ENCODE results near the gene DLGAP1. TPM values are rescaled to one million over a fixed set of nuclear protein-coding genes. Genes with fewer than 3 reads are reported as not detected.

DLGAP1 gene
- total and polyA plus RNA-seq, 2 donors (not counting 1 experiment from before 2014, with no cell fraction given) = 0.07 to 0.61 TPM

- no peak overlapping the region for H3K4me2 ChIP-seq (replicated peaks; ENCODE audit: low read depth, low read length, poor library complexity, severe bottlenecking)
- intact Hi-C loops (cut with micrococcal nuclease) = no loop called here
- no peaks in the 10 kb centered on the region for H3K4me1 ChIP-seq (ENCODE audit: control insufficient read depth in 2 of 2, insufficient read depth in 2 of 2, low read length in 2 of 2)
- no peak overlapping the region for H3K27ac ChIP-seq (ENCODE audit: low read length in 2 of 2)
- no CpG with 5 or more reads among the region's 1 CpG for WGBS (ENCODE audit: insufficient coverage)
- ChIA-PET CTCF (no interaction called here), POLR2A (no interaction called here)
- no peak overlapping the region for H3K4me3 Mint-ChIP-seq
- peaks cover 7% of the 10 kb centered on the region for H3K27me3 Mint-ChIP-seq
- no peaks in the 10 kb centered on the region for H4K20me1 ChIP-seq (ENCODE audit: control insufficient read depth, insufficient read depth, low read length, poor library complexity, severe bottlenecking)
- H3K9ac ChIP-seq (ENCODE audit: low read length) = no peak overlapping the region
- ATAC-seq (ENCODE audit: low read depth) = no peak
- no peak overlapping the region for H3K4me3 ChIP-seq (ENCODE audit: control extremely low read depth in 1 of 5, extremely low read depth in 1 of 5, insufficient read depth in 1 of 5, low read depth in 2 of 5, low read length in 4 of 5)
- no peak for DNase-seq
- no peaks in the 10 kb centered on the region for H3K9me3 Mint-ChIP-seq (ENCODE audit: insufficient read depth)
- H2AFZ ChIP-seq (ENCODE audit: insufficient read depth, low read depth, low read length, poor library complexity, severe bottlenecking) = no peak overlapping the region
- no peaks in the 10 kb centered on the region for H3K9me3 ChIP-seq (ENCODE audit: control extremely low read depth in 1 of 3, control insufficient read depth in 2 of 3, insufficient read depth in 1 of 3, low read length in 2 of 3)
- H3K79me2 ChIP-seq (ENCODE audit: control insufficient read depth, insufficient read depth, low read length) = no peaks in the 10 kb centered on the region
- no peaks in the 10 kb centered on the region for H3K27me3 ChIP-seq (replicated peaks in 1 of 4; ENCODE audit: control extremely low read depth in 1 of 4, control insufficient read depth in 3 of 4, insufficient read depth in 4 of 4, low read length in 3 of 4)
- H3K4me1 Mint-ChIP-seq = no peaks in the 10 kb centered on the region
- H3K27ac Mint-ChIP-seq = no peak overlapping the region
- H3K36me3 ChIP-seq (replicated peaks in 1 of 2; ENCODE audit: control extremely low read depth in 1 of 2, control insufficient read depth in 1 of 2, extremely low read depth in 1 of 2, insufficient read depth in 2 of 2, low read length in 1 of 2) = no peaks in the 10 kb centered on the region
- TF ChIP-seq EZH2 (IDR thresholded peaks at IDR 0.05; ENCODE audit: borderline replicate concordance, insufficient read depth, low read depth, low read length, poor library complexity, severe bottlenecking) (no peak), CTCF (IDR thresholded peaks at IDR 0.05) (no peak)
Measured at GRCh38 chr18:3830604-3831003, 624.5 kb downstream of the DLGAP1 start.

- 71% methylated on average over 5 of the region's 6 CpGs for WGBS (ENCODE audit: insufficient coverage)
- no peaks in the 10 kb centered on the region for H3K79me2 ChIP-seq (ENCODE audit: control insufficient read depth, insufficient read depth, low read length)
Measured at GRCh38 chr18:3827236-3827845, 627.8 kb downstream of the DLGAP1 start.

More at GRCh38 chr18:3827236-3827845, 627.8 kb downstream of the DLGAP1 start:
- Mint-ChIP-seq H3K4me3 (no peak overlapping the region), H3K27me3 (peaks cover 7% of the 10 kb centered on the region), H3K4me1 (no peaks in the 10 kb centered on the region), H3K27ac (no peak overlapping the region), H3K9me3 (ENCODE audit: insufficient read depth) (peaks cover 3% of the 10 kb centered on the region)
- no peaks in the 10 kb centered on the region for H3K9me3 ChIP-seq (ENCODE audit: control extremely low read depth in 1 of 3, control insufficient read depth in 2 of 3, insufficient read depth in 1 of 3, low read length in 2 of 3)
- H3K27me3 ChIP-seq (replicated peaks in 1 of 4; ENCODE audit: control extremely low read depth in 1 of 4, control insufficient read depth in 3 of 4, insufficient read depth in 4 of 4, low read length in 3 of 4) = no peaks in the 10 kb centered on the region
- H3K27ac ChIP-seq (ENCODE audit: low read length in 2 of 2) = no peak overlapping the region
- no peak overlapping the region for H3K4me3 ChIP-seq (ENCODE audit: control extremely low read depth in 1 of 5, extremely low read depth in 1 of 5, insufficient read depth in 1 of 5, low read depth in 2 of 5, low read length in 4 of 5)
- CTCF ChIA-PET = no interaction called here
- ATAC-seq (ENCODE audit: low read depth) (no peak), DNase-seq (no peak)
- H3K4me1 ChIP-seq (ENCODE audit: control insufficient read depth in 2 of 2, insufficient read depth in 2 of 2, low read length in 2 of 2) = no peaks in the 10 kb centered on the region
- no peak overlapping the region for H3K4me2 ChIP-seq (replicated peaks; ENCODE audit: low read depth, low read length, poor library complexity, severe bottlenecking)
- H2AFZ ChIP-seq (ENCODE audit: insufficient read depth, low read depth, low read length, poor library complexity, severe bottlenecking) = no peak overlapping the region
- POLR2A ChIA-PET = no interaction called here
- H3K9ac ChIP-seq (ENCODE audit: low read length) = no peak overlapping the region
- no peaks in the 10 kb centered on the region for H4K20me1 ChIP-seq (ENCODE audit: control insufficient read depth, insufficient read depth, low read length, poor library complexity, severe bottlenecking)
- intact Hi-C loops (cut with micrococcal nuclease) = no loop called here
- H3K36me3 ChIP-seq (replicated peaks in 1 of 2; ENCODE audit: control extremely low read depth in 1 of 2, control insufficient read depth in 1 of 2, extremely low read depth in 1 of 2, insufficient read depth in 2 of 2, low read length in 1 of 2) = no peaks in the 10 kb centered on the region
- TF ChIP-seq CTCF (IDR thresholded peaks at IDR 0.05) (no peak), EZH2 (IDR thresholded peaks at IDR 0.05; ENCODE audit: borderline replicate concordance, insufficient read depth, low read depth, low read length, poor library complexity, severe bottlenecking) (no peak)
